Large intestine (tissue), 3 donors: ENCODE results near the gene NHLH1. TPM values are rescaled to one million over a fixed set of nuclear protein-coding genes. Genes with fewer than 3 reads are reported as not detected.

ENCODE experiments used
- DNase-seq, 2 donors: peaks; one replicate each; pipeline versions ENCODE4 v3.0.0 to v3.0.0-alpha.2; 2013
- H3K27ac ChIP-seq: one replicate; pipeline ENCODE4 v1.5.1; 2013; ENCODE audit warnings: low read length
- H3K27me3 ChIP-seq: 2 replicates; pipeline ENCODE4 v1.6.1; 2013; ENCODE audit warnings: low read length; ENCODE audit not compliant: control insufficient read depth, insufficient read depth
- H3K36me3 ChIP-seq: 2 replicates; pipeline ENCODE4 v1.6.1; 2013; ENCODE audit warnings: low read length; ENCODE audit not compliant: control insufficient read depth, insufficient read depth
- H3K4me1 ChIP-seq: one replicate; pipeline ENCODE4 v1.6.1; 2013; ENCODE audit warnings: low read length; ENCODE audit not compliant: control insufficient read depth, insufficient read depth
- H3K4me3 ChIP-seq: one replicate; pipeline ENCODE4 v1.5.1; 2013; ENCODE audit warnings: low read length
- H3K9me3 ChIP-seq: one replicate; pipeline ENCODE4 v1.6.1; 2013; ENCODE audit warnings: mild to moderate bottlenecking, low read depth, low read length, moderate library complexity; ENCODE audit not compliant: control insufficient read depth
- WGBS: methylation state at CpG from one replicate; pipeline ENCODE4 v1.1.5; 2013; ENCODE audit warnings: low lambda C conversion rate; ENCODE audit not compliant: insufficient coverage; 5-methylcytosine and 5-hydroxymethylcytosine counted together
- polyA plus RNA-seq: library from polyadenylated mRNA; unstranded; fragments of 120-200 nt; gene quantifications from one replicate; pipeline ENCODE4 v1.2.1, GENCODE V29; 2013

Gene NHLH1
- polyA plus RNA-seq, 1 donor = 0.19 TPM

GRCh38 chr1:160402001-160402795, 35.3 kb downstream of the NHLH1 start:
- no CpG with 5 or more reads among the region's 9 CpGs for WGBS
- Histone ChIP-seq H3K27me3 (no peaks in the 10 kb centered on the region), H3K9me3 (no peaks in the 10 kb centered on the region), H3K36me3 (no peaks in the 10 kb centered on the region), H3K27ac (no peak overlapping the region), H3K4me1 (peaks cover 11% of the 10 kb centered on the region), H3K4me3 (peak overlapping the region; percentile 77)
- no peak for DNase-seq

GRCh38 chr1:160403244-160403643, 36.4 kb downstream of the NHLH1 start:
- Histone ChIP-seq H3K4me3 (no peak overlapping the region), H3K36me3 (no peaks in the 10 kb centered on the region), H3K27me3 (no peaks in the 10 kb centered on the region), H3K9me3 (no peaks in the 10 kb centered on the region), H3K27ac (no peak overlapping the region), H3K4me1 (peaks cover 4% of the 10 kb centered on the region)
- WGBS = 80% methylated on average over 1 of the region's 3 CpGs
- no peak for DNase-seq

GRCh38 chr1:160404094-160404493, 37.2 kb downstream of the NHLH1 start:
- no peaks in the 10 kb centered on the region for H3K9me3 ChIP-seq
- peaks cover 4% of the 10 kb centered on the region for H3K4me1 ChIP-seq
- WGBS = no CpG with 5 or more reads among the region's 3 CpGs
- H3K36me3 ChIP-seq = peaks cover 2% of the 10 kb centered on the region
- no peak overlapping the region for H3K27ac ChIP-seq
- no peak overlapping the region for H3K4me3 ChIP-seq
- no peak for DNase-seq
- no peaks in the 10 kb centered on the region for H3K27me3 ChIP-seq

GRCh38 chr1:160405331-160405877, 38.5 kb downstream of the NHLH1 start:
- no peak for DNase-seq
- no CpG with 5 or more reads among the region's 2 CpGs for WGBS

GRCh38 chr1:160406131-160406968, 39.5 kb downstream of the NHLH1 start:
- Histone ChIP-seq H3K9me3 (no peaks in the 10 kb centered on the region), H3K27ac (no peak overlapping the region), H3K4me1 (peaks cover 4% of the 10 kb centered on the region), H3K4me3 (no peak overlapping the region), H3K36me3 (peaks cover 2% of the 10 kb centered on the region), H3K27me3 (no peaks in the 10 kb centered on the region)
- DNase-seq = no peak
- WGBS = no CpG with 5 or more reads among the region's 15 CpGs

More at GRCh38 chr1:160405331-160405877, 38.5 kb downstream of the NHLH1 start:
- no peaks in the 10 kb centered on the region for H3K9me3 ChIP-seq
- H3K4me1 ChIP-seq = peaks cover 4% of the 10 kb centered on the region
- no peak overlapping the region for H3K4me3 ChIP-seq
- no peak overlapping the region for H3K27ac ChIP-seq
- H3K27me3 ChIP-seq = no peaks in the 10 kb centered on the region
- H3K36me3 ChIP-seq = peaks cover 2% of the 10 kb centered on the region

- Histone ChIP-seq H3K9me3 (no peaks in the 10 kb centered on the region), H3K27ac (no peak overlapping the region), H3K4me1 (no peaks in the 10 kb centered on the region), H3K36me3 (peaks cover 2% of the 10 kb centered on the region), H3K4me3 (no peak overlapping the region), H3K27me3 (no peaks in the 10 kb centered on the region)
- DNase-seq = no peak
- no CpG with 5 or more reads among the region's 12 CpGs for WGBS
These were observed 41.2 kb downstream of the NHLH1 start for GRCh38 chr1:160407839-160408801.

- Histone ChIP-seq H3K27ac (no peak overlapping the region), H3K4me3 (no peak overlapping the region), H3K9me3 (no peaks in the 10 kb centered on the region), H3K36me3 (peaks cover 2% of the 10 kb centered on the region), H3K27me3 (no peaks in the 10 kb centered on the region), H3K4me1 (no peaks in the 10 kb centered on the region)
- DNase-seq = no peak
- WGBS = no CpG with 5 or more reads among the region's 4 CpGs
These were observed 42.0 kb downstream of the NHLH1 start for GRCh38 chr1:160408864-160409263.

- Histone ChIP-seq H3K4me1 (no peaks in the 10 kb centered on the region), H3K36me3 (peaks cover 2% of the 10 kb centered on the region), H3K27ac (no peak overlapping the region), H3K4me3 (no peak overlapping the region), H3K9me3 (no peaks in the 10 kb centered on the region), H3K27me3 (no peaks in the 10 kb centered on the region)
- no peak for DNase-seq
- no CpG with 5 or more reads among the region's 5 CpGs for WGBS
These were observed 42.6 kb downstream of the NHLH1 start for GRCh38 chr1:160409486-160409885.

- H3K4me3 ChIP-seq = no peak overlapping the region
- WGBS = no CpG with 5 or more reads among the region's 19 CpGs
- H3K9me3 ChIP-seq = no peaks in the 10 kb centered on the region
- no peak overlapping the region for H3K27ac ChIP-seq
- no peaks in the 10 kb centered on the region for H3K27me3 ChIP-seq
- H3K4me1 ChIP-seq = no peaks in the 10 kb centered on the region
- peak in 1 of 2 donors; percentile 27 for DNase-seq
- peaks cover 5% of the 10 kb centered on the region for H3K36me3 ChIP-seq
These were observed 43.6 kb downstream of the NHLH1 start for GRCh38 chr1:160410406-160411005.
